GM12864 (cell line): ENCODE data around the gene CARS2.
"Not testable (repeated sequence)": the region's sequence is repeated elsewhere in the genome, so short reads cannot be mapped to it uniquely, and the experiment has no call there.

ENCODE experiments used
- DNase-seq: peaks from one replicate; pipeline ENCODE4 v3.0.0-alpha.2; 2011; ENCODE audit warnings: low read depth
- H3K4me3 ChIP-seq: 2 replicates; pipeline ENCODE4 v1.5.1; 2011; ENCODE audit warnings: mild to moderate bottlenecking, low read depth, low read length, control low read depth
- TF ChIP-seq, protein P1 (sequence below): IDR thresholded peaks from 2 replicates; pipeline ENCODE4 v1.5.1; 2011; ENCODE audit warnings: low read depth, mild to moderate bottlenecking, moderate library complexity, low read length, control low read depth, inconsistent platforms; ENCODE audit errors: missing control alignments

Gene CARS2

DNA sequence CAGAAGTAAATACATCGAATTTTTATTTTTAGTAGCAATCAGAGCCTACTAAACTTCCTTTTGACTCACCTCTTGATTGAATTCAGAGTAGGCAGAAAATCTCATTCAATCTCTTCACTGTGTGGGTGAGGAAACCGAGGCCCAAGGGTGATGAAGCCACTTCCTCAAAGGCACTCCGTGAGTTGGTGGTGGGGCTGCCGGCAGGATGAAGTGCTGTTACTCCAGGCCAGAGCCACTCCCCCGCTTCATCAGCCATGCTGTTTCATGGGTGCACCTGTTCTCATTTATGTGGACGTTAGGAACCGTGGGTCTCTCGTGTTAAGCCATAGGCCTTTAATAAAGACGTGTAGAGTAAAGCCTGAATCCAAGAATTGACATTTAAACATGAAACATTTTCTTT, 20.8 kb upstream of the CARS2 start:
- H3K4me3 ChIP-seq = no peak overlapping the region
- TF ChIP-seq, protein P1, sequence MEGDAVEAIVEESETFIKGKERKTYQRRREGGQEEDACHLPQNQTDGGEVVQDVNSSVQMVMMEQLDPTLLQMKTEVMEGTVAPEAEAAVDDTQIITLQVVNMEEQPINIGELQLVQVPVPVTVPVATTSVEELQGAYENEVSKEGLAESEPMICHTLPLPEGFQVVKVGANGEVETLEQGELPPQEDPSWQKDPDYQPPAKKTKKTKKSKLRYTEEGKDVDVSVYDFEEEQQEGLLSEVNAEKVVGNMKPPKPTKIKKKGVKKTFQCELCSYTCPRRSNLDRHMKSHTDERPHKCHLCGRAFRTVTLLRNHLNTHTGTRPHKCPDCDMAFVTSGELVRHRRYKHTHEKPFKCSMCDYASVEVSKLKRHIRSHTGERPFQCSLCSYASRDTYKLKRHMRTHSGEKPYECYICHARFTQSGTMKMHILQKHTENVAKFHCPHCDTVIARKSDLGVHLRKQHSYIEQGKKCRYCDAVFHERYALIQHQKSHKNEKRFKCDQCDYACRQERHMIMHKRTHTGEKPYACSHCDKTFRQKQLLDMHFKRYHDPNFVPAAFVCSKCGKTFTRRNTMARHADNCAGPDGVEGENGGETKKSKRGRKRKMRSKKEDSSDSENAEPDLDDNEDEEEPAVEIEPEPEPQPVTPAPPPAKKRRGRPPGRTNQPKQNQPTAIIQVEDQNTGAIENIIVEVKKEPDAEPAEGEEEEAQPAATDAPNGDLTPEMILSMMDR = no peak
- no peak for DNase-seq

DNA sequence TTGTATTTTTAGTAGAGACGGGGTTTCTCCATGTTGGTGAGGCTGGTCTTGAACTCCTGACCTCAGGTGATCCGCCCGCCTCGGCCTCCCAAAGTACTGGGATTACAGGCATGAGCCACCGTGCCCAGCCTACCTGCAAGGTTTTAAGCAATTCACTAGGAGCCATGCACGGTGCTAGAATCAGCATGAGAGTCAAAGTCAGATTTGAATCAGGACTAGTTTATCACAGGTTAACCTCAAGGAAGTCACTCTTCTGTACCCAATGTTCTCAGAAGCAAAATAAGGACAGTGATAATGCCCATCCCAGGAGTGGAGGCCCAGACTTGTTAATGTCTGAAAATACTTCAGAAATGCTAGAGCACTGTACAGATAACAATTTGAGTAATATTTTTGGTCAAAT, 20.2 kb upstream of the CARS2 start:
- H3K4me3 ChIP-seq, DNase-seq: not testable (repeated sequence)

DNA sequence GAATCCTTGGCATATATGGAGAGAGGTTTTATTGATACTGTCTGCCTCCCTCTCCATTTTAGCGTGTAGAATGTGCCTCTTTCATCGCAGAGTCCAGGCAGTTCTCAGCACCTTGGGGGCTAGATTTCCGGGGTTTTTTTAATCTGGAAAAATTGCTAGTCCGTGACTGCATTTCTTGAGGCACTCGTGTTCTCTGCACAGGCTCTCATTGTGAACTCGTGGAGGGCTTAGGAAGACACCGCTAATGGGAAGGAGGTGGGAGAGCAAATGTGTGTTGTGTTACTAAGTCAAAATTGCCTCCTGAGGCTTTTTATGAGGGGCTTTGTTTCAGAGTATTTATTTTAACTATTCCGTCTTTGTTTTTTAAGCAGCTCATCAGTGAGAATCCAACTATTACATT, 17.7 kb upstream of the CARS2 start:
- TF ChIP-seq, protein P1 = no peak
- DNase-seq = no peak
- H3K4me3 ChIP-seq = no peak overlapping the region

DNA sequence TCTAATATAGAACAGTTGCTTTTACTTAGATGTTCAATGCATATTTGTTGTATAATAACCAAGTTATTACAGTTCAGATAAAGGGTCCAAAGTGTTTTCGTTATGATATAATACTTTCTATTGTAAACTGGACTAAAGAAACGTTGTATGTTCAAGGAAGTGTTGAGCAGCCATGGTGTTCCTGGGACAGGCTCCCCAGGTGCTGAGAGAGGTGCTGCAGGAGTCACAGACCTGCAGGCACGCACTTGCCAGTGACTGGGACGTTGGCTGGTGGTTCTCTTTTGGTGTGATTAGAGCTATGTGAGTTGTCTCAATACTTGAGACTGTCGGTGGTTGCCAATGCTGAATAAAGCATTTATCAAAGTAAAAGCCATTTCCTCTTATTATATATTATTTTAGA, 17.1 kb upstream of the CARS2 start:
- TF ChIP-seq, protein P1 = no peak
- H3K4me3 ChIP-seq = no peak overlapping the region
- DNase-seq = no peak

DNA sequence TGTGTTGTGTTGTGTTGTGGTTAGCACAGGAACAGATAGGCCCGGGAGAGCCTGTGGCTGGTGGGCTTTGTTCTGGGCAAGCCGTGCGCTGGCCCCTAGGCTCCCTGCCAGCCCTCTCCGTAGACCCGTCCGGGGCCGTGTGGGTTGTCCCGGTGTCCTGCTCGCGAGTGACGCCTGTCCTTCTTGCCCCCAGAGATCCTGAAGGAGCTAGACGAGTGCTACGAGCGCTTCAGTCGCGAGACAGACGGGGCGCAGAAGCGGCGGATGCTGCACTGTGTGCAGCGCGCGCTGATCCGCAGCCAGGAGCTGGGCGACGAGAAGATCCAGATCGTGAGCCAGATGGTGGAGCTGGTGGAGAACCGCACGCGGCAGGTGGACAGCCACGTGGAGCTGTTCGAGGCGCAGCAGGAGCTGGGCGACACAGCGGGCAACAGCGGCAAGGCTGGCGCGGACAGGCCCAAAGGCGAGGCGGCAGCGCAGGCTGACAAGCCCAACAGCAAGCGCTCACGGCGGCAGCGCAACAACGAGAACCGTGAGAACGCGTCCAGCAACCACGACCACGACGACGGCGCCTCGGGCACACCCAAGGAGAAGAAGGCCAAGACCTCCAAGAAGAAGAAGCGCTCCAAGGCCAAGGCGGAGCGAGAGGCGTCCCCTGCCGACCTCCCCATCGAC, 13.3 kb upstream of the CARS2 start:
- DNase-seq = no peak
- TF ChIP-seq, protein P1 = no peak
- H3K4me3 ChIP-seq = no peak overlapping the region

DNA sequence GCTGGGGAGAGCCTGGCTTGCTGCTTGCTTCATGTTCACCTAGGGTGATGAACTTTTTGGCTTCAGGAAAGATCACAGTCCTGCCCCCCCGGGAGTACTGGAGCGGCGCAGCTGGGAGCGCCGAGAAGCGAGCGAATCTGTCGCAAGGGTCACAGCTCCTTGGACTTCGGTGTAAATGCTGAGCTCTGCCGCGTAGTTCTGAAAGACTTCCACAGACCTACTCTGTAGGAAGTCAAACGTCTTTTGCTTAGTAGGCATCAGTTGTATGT, 10.3 kb upstream of the CARS2 start:
- no peak for DNase-seq
- TF ChIP-seq, protein P1 = no peak

DNA sequence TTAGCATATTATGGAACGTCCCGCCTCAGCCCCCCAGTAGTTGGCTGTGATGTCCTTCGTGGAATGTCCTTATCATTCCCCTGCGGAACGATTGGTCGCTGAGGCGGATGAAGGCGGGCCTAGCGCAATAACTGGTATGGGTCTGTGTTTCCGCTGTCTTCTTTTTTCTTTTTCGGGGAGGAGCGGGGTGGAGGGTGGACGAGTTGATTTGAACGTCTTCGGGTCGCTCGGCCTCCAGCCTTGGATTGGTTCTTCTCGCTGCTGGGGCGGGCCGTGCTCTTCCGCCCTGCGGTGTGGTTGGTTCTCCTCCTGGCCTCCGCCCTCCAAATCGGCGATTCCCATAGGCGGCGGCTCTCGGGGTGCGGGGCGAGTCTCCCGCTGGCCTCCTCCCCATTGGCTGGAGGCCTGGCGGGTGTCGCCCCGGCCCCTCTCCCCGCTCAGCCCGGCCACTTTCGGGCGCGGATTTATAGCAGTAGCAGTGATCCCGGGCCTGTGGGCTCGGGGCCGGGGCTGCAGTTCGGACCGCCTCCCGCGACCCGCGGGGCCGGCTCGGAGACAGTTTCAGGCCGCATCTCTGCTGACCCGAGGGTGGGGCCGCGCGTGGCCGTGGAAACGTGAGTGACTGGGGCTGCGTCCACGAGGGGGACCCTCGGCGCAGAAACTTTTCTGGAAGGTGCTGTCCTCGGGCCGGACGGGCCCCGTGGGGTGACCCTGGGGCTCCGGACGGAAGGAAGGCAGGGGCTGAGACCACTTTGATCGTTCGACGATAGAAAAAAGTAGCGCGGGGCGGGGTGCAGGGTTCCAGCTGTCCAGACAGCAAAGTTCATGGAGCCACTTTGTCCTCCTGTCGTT, 9.7 kb upstream of the CARS2 start:
- H3K4me3 ChIP-seq = peak overlapping the region; percentile 87
- TF ChIP-seq, protein P1 = peak; percentile 21
- peak; percentile 98 for DNase-seq

More for the DNA sequence above, 10.3 kb upstream of the CARS2 start:
- H3K4me3 ChIP-seq = peak overlapping the region; percentile 87
